NT2/D1 (cell line): ENCODE measurements around the gene KIAA0586.

Experiments used
- SUZ12 ChIP-seq: IDR thresholded peaks from 2 replicates; pipeline ENCODE4 v1.6.1; 2011; ENCODE audit not compliant: insufficient read length, insufficient read depth; ENCODE audit errors: extremely low read depth
- ZNF274 ChIP-seq: IDR thresholded peaks from 2 replicates; pipeline ENCODE4 v1.6.1; 2011; ENCODE audit warnings: mild to moderate bottlenecking, low read depth, low read length

- TF ChIP-seq SUZ12 (no peak), ZNF274 (no peak)
Measured at GRCh38 chr14:58593977-58594376, 166.5 kb downstream of the KIAA0586 start.
